Loucy (cell line): Measurements from ENCODE around the gene ZNF467.

Source experiments
- H2AFZ ChIP-seq: fragments of 200-600 bp; sonication (generic); 2 replicates; pipeline ENCODE4 v1.6.0; 2016; ENCODE audit warnings: antibody characterized with exemption, mild to moderate bottlenecking, low read length, moderate library complexity
- H3F3A ChIP-seq: fragments of 200-600 bp; 2 replicates; pipeline ENCODE4 v1.6.0; 2016; ENCODE audit warnings: antibody characterized with exemption, low read depth, mild to moderate bottlenecking
- H3K27me3 ChIP-seq: fragments of 200-600 bp; sonication (generic); 2 replicates; pipeline ENCODE4 v1.6.1; 2014; ENCODE audit warnings: low read length, mild to moderate bottlenecking; ENCODE audit not compliant: insufficient read depth, poor library complexity, severe bottlenecking
- H3K36me3 ChIP-seq: fragments of 200-600 bp; sonication (generic); 2 replicates; pipeline ENCODE4 v1.6.1; 2016; ENCODE audit warnings: low read length; ENCODE audit not compliant: insufficient read depth
- H3K4me1 ChIP-seq: fragments of 200-600 bp; sonication (generic); 2 replicates; pipeline ENCODE4 v1.5.1; 2014; ENCODE audit warnings: low read length, mild to moderate bottlenecking; ENCODE audit not compliant: insufficient read depth, poor library complexity, severe bottlenecking
- H3K4me2 ChIP-seq: fragments of 200-600 bp; sonication (generic); 2 replicates; pipeline ENCODE4 v1.6.0; 2014; ENCODE audit warnings: antibody characterized with exemption, low read length, low read depth, mild to moderate bottlenecking; ENCODE audit not compliant: poor library complexity, severe bottlenecking
- H3K4me3 ChIP-seq: fragments of 200-600 bp; sonication (generic); 2 replicates; pipeline ENCODE4 v1.5.1; 2014; ENCODE audit warnings: low read length, mild to moderate bottlenecking, mixed read lengths; ENCODE audit not compliant: poor library complexity, severe bottlenecking
- H3K79me2 ChIP-seq: fragments of 200-600 bp; sonication (generic); 2 replicates; pipeline ENCODE4 v1.6.1; 2014; ENCODE audit warnings: low read length; ENCODE audit not compliant: insufficient read depth
- H3K9ac ChIP-seq: fragments of 200-600 bp; sonication (generic); 2 replicates; pipeline ENCODE4 v1.6.0; 2014; ENCODE audit warnings: mild to moderate bottlenecking, low read depth, low read length, moderate library complexity; ENCODE audit not compliant: poor library complexity, severe bottlenecking
- H3K9me2 ChIP-seq: fragments of 200-600 bp; sonication (generic); replicated peaks from 2 replicates; pipeline ENCODE4 v1.6.1; 2016; ENCODE audit warnings: low read depth, low read length, mixed read lengths
- H3K9me3 ChIP-seq: fragments of 200-600 bp; sonication (generic); 2 replicates; pipeline ENCODE4 v1.6.1; 2014; ENCODE audit warnings: mild to moderate bottlenecking, antibody characterized with exemption, low read length, low read depth; ENCODE audit not compliant: insufficient read depth
- H4K20me1 ChIP-seq: fragments of 200-600 bp; sonication (generic); 2 replicates; pipeline ENCODE4 v1.6.0; 2014; ENCODE audit warnings: antibody characterized with exemption, low read length, mild to moderate bottlenecking; ENCODE audit not compliant: insufficient read depth, poor library complexity, severe bottlenecking
- CTCF ChIP-seq: fragments of 200-600 bp; sonication (generic); conservative IDR thresholded peaks from 2 replicates; pipeline ENCODE4 v1.5.1; 2014; ENCODE audit warnings: mild to moderate bottlenecking, antibody characterized with exemption, low read length
- EZH2phosphoT487 ChIP-seq: fragments of 200-600 bp; IDR thresholded peaks from 2 replicates; pipeline ENCODE4 v1.6.1; 2018; ENCODE audit warnings: antibody characterized with exemption, mild to moderate bottlenecking, moderate library complexity, borderline replicate concordance

Gene ZNF467

GRCh38 chr7:149784251-149784608, 10.8 kb upstream of the ZNF467 start:
- H3K27me3 ChIP-seq: no peaks in the 10 kb centered on the region
- no peak overlapping the region for H3K4me3 ChIP-seq
- TF ChIP-seq CTCF: no peak
- TF ChIP-seq EZH2phosphoT487: no peak
- no peaks in the 10 kb centered on the region for H3K36me3 ChIP-seq
- H3K9me3 ChIP-seq: no peaks in the 10 kb centered on the region
- no peaks in the 10 kb centered on the region for H3K9me2 ChIP-seq
- H3F3A ChIP-seq: no peaks in the 10 kb centered on the region
- no peak overlapping the region for H3K4me2 ChIP-seq
- H3K4me1 ChIP-seq: no peaks in the 10 kb centered on the region
- no peak overlapping the region for H2AFZ ChIP-seq
- no peaks in the 10 kb centered on the region for H3K79me2 ChIP-seq
- no peak overlapping the region for H3K9ac ChIP-seq
- no peaks in the 10 kb centered on the region for H4K20me1 ChIP-seq

- Histone ChIP-seq H3K4me2 (no peak overlapping the region), H3K4me1 (no peaks in the 10 kb centered on the region), H3K27me3 (no peaks in the 10 kb centered on the region), H3K9ac (no peak overlapping the region), H2AFZ (no peak overlapping the region), H3K9me2 (no peaks in the 10 kb centered on the region), H3K9me3 (no peaks in the 10 kb centered on the region), H3F3A (no peaks in the 10 kb centered on the region), H3K36me3 (no peaks in the 10 kb centered on the region), H3K4me3 (no peak overlapping the region), H4K20me1 (no peaks in the 10 kb centered on the region), H3K79me2 (no peaks in the 10 kb centered on the region)
- no peak for TF ChIP-seq CTCF
- TF ChIP-seq EZH2phosphoT487: no peak
These were observed 10.2 kb upstream of the ZNF467 start for GRCh38 chr7:149783386-149784250.

- Histone ChIP-seq H2AFZ (no peak overlapping the region), H3K9ac (no peak overlapping the region), H3F3A (no peaks in the 10 kb centered on the region), H3K4me3 (no peak overlapping the region), H3K27me3 (no peaks in the 10 kb centered on the region), H3K4me1 (no peaks in the 10 kb centered on the region), H3K4me2 (no peak overlapping the region), H3K36me3 (no peaks in the 10 kb centered on the region), H3K9me2 (no peaks in the 10 kb centered on the region), H4K20me1 (no peaks in the 10 kb centered on the region), H3K79me2 (no peaks in the 10 kb centered on the region), H3K9me3 (no peaks in the 10 kb centered on the region)
- TF ChIP-seq CTCF: no peak
- no peak for TF ChIP-seq EZH2phosphoT487
These were observed 9.4 kb upstream of the ZNF467 start for GRCh38 chr7:149782682-149783345.
